Stimulated activated CD8-positive, alpha-beta memory T cell treated with anti-CD3 and anti-CD28 coated beads, Interleukin-15, amount 100 ng/mL, for 48 hours (primary cell): ENCODE data around the gene TRMT10B.
"Not testable (repeated sequence)": the region's sequence is repeated elsewhere in the genome, so short reads cannot be mapped to it uniquely, and the experiment has no call there.

ENCODE experiments used
- DNase-seq, 2 donors: peaks; one replicate each; pipeline ENCODE4 v3.0.0-alpha.2; 2020; ENCODE audit warnings: low read depth in 2 of 2

TRMT10B gene

DNA sequence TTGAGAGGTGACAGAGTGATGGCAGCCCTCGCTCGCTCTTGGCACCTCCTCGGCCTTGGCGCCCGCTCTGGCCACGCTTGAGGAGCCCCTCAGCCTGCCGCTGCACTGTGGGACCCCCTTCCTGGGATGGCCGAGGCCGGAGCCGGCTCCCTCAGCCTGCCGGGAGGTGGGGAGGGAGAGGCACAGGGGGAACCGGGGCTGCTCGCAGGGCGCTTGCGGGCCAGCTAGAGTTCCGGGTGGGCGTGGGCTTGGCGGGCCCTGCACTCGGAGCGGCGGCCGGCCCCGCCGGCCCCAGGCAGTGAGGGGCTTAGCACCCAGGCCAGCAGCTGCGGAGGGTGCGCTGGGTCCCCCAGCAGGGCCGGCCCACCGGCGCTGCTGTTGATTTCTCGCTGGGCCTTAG is 1.9 kb upstream of the TRMT10B start:
- not testable (repeated sequence) for DNase-seq

DNA sequence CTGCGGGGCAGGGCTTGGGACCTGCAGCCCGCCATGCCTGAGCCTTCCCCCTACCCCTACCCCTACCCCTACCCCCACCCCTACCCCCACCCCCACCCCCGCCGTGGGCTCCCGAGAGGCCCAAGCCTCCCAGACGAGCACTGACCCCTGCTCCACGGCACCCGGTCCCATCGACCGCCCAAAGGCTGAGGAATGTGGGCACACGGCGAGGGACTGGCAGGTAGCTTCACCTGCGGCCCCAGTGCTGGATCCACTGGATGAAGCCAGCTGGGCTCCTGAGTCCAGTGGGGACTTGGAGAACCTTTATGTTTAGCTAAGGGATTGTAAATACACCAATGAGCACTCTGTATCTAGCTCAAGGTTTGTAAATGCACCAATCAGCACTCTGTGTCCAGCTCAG is 1.5 kb upstream of the TRMT10B start:
- DNase-seq: not testable (repeated sequence)

DNA sequence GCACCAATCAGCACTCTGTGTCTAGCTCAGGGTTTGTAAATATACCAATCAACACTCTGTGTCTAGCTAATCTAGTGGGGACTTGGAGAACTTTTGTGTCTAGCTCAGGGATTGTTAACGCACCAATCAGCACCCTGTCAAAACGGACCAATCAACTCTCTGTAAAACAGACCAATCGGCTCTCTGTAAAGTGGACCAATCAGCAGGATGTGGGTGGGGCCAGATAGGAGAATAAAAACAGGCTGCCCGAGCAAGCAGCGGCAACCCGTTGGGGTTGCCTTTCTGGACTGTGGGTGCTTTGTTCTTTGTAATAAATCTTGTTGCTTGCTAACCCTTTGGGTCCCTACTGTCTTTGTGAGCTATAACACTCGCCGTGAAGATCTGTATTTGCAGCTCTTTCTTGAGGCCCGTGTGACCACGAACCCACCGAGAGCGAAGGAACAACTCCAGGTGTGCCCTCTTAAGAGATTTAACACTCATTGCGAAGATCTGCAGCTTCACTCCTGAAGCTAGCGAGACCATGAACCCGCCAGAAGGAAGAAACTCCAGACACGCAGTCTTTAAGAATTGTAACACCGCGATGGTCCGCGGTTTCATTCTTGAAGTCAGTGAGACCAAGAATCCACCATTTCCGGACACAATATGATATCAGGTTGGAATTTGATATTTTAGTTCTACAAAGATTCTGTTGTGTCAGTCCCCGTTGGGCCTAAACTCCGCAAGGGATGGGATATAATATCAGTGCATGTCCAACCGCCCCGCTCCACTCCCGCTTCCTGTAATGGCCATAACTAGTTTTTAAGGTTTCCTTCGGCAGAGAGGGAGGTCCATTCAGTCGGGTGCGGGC is 740 bp upstream of the TRMT10B start:
- DNase-seq: peak in 1 of 2 donors; percentile 6

DNA sequence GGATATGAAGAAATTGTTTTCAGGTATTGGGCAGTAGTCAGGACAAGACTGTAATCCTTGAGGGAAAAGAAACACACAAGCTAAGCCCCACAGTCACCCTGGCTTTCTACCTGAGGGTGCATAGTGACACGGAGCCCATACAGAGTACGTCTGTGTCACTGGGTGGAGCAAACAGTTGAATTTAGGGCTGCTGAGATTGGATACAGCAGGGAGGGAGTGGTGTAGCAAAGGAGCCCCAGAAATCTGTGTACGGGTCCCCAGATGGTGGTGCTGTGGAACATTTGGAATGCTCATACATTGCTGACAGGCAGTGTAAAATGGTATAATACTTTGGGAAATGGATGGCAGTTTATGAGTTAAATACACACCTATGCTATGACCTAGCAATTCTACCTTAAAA is 5.1 kb downstream of the TRMT10B start:
- DNase-seq: no peak

DNA sequence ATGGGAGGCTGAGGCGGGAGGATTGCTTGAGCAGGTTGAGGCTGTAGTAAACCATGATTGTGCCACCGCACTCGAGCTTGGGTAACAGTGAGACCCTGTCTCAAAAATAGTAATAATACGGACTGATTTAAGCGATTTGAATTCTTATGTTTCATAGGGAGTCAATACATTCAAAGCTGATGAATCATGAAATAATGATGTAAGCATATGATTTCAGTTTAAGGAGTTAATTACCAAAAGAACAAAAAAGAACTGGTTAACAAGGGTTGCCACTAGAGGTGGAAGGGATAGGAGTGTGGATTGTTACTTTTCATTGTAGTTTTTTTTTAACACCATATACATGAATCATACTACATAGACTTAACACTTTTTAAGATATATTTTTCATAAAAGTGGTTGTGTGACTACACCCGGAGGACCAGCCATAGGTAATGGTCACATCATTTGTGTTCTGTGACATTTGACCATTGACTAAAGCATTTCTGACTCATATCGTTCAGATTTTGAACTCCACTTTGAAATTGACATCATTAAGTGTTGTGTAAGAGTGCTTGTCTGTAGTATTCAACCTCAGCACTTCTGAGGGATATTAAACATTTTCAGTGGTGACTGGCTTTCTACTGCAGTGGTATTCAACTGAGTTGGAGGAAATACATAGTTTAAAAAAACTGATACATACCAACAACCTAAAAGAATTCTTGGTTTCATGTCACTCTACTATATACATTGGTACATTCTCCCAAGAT is 7.0 kb downstream of the TRMT10B start:
- no peak for DNase-seq

DNA sequence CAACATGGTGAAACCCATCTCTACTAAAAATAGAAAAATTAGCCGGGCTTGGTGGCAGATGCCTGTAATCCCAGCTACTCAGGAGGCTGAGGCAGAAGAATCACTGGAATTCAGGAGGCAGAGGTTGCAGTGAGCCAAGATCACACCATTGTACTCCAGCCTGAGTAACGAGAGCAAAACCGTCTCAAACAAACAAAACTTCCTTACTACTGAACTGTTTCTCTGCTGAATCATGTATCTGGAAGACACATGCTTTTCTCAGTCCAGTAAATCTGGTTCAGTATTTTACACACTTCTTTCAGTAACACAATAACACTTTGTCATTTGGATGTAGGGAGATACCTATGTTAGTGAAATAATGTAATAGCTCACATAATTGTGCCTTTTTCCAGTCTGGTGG is 7.9 kb downstream of the TRMT10B start:
- no peak for DNase-seq

DNA sequence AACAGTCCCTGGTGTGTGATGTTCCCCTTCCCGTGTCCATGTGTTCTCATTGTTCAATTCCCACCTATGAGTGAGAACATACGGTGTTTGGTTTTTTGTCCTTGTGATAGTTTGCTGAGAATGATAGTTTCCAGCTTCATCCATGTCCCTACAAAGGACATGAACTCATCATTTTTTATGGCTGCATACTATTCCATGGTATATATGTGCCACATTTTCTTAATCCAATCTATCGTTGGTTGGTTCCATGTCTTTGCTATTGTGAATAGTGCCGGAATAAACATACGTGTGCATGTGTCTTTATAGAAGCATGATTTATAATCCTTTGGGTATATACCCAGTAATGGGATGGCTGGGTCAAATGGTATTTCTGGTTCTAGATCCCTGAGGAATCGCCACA is 11.7 kb downstream of the TRMT10B start:
- DNase-seq: not testable (repeated sequence)

DNA sequence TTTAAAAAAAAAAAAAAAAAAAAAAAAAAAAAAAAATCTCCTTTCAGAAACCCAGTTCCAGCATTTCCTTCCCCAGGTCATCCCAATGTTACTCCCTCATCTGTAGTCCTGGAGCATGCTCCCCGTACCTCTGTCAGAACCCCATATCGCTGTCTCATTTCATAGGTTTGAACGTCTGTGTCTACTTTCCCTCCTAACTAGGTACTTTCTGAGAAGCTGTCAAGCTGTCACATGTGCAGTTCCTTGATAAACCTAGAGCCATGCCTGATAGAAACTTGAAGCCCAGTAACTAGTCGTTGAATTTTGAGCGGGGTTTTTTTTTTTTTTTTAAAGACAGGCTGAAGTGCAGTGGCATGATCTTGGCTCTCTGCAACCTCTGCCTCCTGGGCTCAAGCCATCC is 15.7 kb downstream of the TRMT10B start:
- DNase-seq: no peak

DNA sequence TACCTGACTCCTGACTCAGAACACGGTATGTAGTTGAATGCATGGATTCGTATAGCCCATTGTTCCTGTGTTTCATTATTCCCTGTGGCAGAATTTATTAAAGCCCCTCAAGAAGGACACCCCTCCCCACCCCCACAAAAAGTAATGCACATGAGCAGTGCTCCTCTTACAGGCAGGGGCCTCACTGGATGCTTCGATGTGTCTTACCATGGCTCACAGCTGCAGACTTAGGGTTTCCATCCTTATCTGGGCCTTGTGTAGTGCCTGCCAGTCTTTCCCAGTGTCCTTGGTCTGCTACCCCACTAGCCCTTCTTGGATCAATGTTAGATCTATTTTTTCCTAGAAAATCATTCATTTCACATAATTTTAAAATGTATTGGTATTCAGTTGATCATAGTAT is 16.4 kb downstream of the TRMT10B start:
- no peak for DNase-seq

DNA sequence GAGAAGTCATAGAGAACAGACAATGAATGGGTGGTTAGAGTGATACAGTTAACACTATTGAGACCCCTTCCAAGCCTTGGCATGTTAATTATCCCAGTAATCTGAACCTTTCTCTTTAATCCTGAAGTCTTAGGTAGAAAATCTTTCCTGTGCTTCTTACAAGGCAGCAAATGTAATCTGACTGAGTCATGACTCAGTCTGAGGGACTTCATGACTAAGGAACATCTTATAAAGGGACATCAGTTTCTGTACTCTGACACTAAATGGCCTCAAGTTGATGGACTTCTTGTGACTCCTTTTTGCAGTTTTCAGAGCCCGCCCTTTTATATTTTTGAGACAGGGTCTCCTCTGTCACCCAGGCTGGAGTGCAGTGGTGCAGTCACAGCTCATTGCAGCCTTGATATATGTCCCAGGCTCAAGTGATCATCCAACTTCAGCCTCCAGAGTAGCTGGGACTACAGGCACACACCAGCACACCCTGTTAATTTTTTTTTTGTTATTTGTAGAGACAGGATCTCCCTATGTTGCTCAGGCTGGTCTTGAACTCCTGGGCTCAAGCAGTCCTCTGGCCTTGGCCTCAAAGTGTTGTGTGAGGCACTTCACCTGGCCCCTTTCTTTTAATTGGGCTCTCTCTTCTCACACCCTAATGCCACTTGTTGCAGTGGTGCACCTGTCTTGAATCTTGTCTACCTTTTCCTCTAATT is 21.8 kb downstream of the TRMT10B start:
- no peak for DNase-seq

DNA sequence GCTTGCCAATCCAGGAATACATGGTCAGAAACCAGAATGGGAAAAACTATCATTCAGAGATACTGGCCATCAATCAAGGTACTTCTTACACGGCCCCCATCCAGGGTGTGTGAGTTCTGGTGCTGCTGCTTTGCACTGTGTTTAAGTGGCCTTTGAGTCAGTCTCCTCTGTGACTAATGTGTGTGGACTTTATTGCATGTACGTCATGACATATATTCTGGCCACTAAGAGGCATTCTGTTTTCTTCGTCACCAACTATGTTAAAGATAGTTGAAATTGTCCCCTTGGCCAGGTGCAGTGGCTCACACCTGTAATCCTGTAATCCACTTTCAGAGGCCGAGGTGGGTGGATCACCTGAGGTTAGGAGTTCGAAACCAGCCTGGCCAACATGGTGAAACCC is 22.7 kb downstream of the TRMT10B start:
- no peak for DNase-seq

DNA sequence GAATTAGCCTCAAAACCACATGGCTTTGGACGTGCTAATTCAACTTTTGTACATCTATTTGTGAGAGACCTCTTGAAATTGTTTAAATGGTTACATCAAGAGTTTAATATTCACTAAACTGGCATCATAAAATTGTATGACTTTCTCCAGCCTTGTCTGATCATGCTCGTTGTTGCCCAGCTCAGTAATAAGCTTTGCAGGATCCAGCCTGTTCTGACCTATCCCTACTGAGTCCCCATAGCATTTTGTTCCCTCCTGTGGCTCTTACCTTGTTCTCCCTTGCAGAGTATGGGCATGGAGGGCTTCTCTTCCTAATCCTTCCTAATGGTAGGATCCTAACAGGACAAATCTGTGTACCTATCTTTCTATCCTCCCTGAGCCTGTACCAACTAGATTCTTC is 24.9 kb downstream of the TRMT10B start:
- no peak for DNase-seq

DNA sequence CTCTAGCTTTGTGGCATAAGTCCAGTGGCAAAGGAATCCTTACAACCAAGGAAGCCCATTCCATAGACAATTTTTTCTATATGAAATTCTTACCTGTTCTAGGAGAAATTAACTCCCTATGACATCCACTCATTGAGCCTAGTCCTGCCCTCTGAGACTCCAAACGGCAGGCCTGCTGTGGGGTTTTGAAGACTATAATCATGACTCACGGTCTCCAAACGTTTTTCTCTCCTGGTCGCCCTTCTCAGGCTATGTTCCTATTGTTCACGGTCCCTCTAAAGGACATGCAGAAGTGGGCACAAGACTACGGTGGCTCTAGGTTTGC is 30.6 kb downstream of the TRMT10B start:
- DNase-seq: no peak

DNA sequence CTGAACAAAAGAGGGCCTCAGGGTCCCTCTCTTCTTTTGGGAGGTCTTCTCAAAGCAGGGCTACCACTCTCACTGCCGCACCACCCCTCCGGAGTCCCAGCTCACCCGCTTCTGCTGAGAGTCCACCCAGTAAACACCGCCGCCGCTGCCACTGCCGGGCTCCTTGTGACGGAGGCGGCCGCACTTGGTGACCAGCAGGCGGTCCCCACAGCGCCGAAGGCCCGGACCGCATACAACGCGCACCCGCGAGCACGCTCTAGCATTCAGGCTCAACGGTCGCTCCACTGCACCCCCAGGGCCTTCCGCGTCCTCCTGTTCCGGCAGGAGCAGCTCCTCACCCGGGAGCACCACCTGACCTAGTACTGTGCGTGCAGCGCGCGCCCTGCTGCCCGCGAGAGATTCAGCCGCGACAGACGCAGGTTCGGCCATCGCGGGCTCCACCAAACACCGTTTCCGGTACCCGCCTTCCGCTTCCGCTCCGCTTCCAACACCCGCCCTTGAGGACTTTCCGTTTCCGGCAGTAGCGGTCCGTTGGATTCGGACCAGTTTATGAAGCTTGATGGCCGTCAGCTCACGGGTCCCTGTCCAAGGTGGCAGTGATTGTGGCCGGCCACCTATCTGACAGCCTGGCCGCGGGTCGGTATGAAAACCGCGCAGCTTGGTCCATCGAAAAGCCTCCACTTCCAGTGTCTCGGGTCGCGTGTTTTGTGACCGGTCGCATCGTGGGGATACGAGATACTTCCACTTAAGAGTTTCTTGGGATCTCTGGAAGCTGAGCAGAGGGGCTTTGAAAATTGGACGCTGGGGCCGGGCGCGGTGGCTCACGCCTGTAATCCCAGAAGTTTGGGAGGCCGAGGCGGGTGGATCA is 31.2 kb downstream of the TRMT10B start, which contains the start of gene EXOSC3:
Gene EXOSC3 (minus strand): TSS at position 449 of the 868 bp plus-strand sequence. CDS start 20 bp downstream, at position 429.
- DNase-seq: peak; percentile 81 to 82

DNA sequence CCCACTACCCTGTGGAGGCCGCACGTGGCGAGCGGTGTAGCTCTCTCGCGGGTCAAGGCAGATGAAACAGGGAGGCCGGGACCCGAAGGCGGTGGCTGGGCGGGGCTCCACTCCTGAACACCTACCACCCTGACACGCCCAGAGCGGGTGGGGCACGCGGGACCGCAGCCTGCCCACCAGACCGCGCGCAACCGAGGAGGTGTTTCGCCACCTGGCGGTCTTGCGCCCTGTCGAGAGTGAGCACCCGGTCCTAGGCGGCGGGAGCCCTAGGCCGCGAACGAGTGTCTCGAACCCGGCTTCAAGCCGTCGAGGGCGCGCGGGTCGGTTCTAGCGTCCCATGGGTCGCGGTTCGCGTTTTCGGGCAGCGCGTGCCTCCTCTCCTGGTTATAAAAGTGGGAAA is 33.5 kb downstream of the TRMT10B start:
- DNase-seq: no peak

DNA sequence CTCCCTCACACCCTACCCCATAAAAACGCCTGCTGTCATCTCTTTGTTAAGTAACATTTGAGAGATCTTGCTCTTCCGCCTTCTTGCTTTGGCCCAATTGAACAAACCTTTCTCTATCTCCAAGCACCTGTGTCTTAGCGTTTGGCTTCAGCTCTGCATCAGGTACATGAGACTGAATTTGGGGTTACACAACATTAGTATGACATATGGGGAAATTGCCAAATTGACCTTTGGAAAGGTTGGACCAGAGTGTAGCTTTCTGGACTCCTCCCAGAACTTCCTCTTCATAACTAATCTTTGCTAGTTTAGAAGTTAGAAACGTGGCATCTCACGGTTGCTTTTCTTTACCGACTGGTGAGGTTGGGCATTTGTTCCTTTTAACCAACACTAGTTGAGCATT is 34.7 kb downstream of the TRMT10B start:
- DNase-seq: no peak

DNA sequence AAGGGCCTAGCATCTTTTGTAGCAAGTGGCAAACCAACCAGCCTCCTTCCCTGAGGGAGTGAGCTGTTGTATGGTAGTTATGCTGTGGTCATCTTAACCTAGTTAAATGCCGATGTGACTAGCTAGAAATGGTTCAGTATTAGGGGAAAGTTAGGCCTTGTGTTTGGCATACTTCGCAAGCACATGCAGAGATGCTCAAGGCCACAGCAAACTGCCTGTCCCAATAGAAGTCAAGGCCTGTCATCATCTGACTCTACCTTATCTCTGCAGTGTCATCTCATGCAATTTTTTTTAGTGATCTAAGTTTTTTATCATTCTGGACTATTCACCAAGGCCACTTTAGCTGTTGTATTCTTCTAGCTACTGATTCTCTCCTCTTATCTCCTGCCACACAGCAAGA is 36.5 kb downstream of the TRMT10B start:
- no peak for DNase-seq

DNA sequence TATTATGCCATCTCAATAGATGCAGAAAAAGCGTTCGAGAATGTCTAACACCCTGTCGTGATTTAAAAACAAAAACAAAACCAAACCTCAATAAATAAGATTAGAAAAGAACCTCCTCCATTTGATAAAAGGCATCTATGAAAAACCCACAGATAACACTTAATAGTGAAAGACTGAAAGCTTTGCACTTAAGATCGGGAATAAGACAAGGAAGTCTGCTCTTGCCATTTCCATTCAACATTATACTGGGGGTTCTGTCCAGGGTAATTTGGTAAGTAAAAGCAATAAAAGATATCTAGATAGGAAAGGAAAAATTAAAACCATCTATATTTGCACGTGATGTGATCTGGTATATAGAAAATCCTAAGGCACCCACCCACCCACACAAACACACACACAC is 38.5 kb downstream of the TRMT10B start:
- DNase-seq: no peak

DNA sequence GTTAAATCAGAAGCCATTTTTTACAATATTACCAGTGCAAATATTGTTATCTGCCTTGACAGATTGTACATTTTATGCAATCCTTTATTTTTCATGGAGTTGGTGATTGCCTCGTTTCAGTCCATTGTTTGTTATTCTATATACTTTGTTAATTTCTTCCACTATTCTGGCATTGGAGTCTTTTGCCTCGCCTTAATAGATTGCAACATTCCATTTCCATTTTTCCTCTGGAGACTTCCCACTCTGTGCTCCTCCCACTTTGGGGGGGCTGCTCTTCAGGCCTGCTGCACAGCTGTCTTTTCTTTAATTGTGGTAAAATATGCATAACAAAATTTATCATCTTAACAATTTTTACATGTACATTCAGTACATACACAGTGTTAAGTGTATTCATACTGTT is 42.6 kb downstream of the TRMT10B start:
- DNase-seq: no peak

DNA sequence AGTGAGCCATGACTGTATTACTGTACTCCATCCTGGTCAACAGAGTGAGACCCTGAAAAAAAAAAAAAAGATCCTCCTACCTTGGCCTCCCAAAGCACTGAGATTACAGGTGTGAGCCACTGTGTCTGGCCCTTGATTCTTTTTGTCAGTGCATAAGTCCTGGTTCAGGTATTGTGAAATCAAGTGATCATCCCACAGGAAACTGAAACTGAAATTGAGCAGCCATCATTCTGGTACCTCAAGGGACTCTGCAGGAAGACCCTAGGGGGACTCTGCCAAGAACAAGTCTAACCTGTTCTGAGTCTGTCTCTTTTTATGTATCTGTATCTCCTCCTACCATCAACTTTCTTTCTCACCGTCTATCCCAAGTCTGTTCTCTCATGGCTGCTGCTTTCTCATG is 45.1 kb downstream of the TRMT10B start:
- no peak for DNase-seq

DNA sequence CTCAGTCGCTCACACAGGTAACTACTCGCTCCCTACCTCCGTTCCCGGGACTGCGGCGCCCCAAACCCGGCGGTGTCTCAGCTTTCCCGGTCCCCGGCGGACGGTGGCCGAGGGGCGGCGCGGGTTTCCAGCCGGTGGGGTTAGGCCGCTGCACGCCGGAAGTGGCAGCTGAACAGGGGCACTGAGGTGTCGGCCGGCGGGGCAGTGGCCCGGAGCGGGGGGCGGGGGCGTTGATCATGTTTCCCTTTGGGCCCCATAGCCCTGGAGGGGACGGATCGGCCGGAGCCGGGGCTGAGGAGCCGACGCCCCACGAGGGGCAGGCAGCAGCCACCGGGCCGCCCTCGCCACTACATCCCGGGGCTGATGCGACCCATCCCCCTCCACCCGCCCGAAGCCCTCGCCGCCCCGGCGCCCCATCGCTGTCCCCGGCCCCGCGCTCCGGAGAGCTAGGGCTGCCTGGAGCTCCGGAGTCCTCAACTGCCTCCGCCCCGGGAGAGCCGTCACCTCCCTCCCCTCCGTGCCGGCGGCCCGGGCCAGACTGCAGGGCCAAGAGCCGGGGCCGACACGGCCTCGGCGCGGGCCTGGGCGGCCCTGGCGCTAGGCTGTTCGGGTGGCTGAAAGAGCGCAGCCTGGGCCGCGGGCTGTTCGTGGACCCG is 47.2 kb downstream of the TRMT10B start, which contains the start of gene DCAF10:
Gene DCAF10 (plus strand): TSS at position 167 of the 656 bp plus-strand sequence. CDS start 70 bp downstream, at position 237.
- DNase-seq: peak; percentile 83 to 85
